Measurements from ENCODE around the gene COL27A1.

The COL27A1 gene

GRCh38 chr9:114202396-114202795 is 47.1 kb downstream of the COL27A1 start:
- Histone ChIP-seq H2AFZ (ENCODE audit: insufficient read depth, low read length, poor library complexity) (no peak overlapping the region), H3K27ac (ENCODE audit: low read depth, low read length) (no peak overlapping the region), H3K4me3 (ENCODE audit: low read depth, low read length) (no peak overlapping the region), H3K4me2 (ENCODE audit: low read length) (no peak overlapping the region), H3K4me1 (ENCODE audit: control insufficient read depth in 1 of 2, insufficient read depth in 2 of 2, low read length in 2 of 2) (peaks cover 16 to 21% of the 10 kb centered on the region in 2 experiments), H4K12ac (ENCODE audit: low read depth, low read length) (no peak overlapping the region), H2BK12ac (ENCODE audit: low read length) (no peak overlapping the region), H3K36me3 (ENCODE audit: control insufficient read depth in 1 of 2, insufficient read depth in 2 of 2, low read length in 2 of 2) (peaks cover 47 to 48% of the 10 kb centered on the region in 2 experiments), H3K14ac (ENCODE audit: low read length) (no peak overlapping the region), H3K79me2 (ENCODE audit: control insufficient read depth, insufficient read depth, low read length, poor library complexity) (no peaks in the 10 kb centered on the region), H3K27me3 (ENCODE audit: insufficient read depth, low read length) (no peaks in the 10 kb centered on the region), H3K9me3 (ENCODE audit: insufficient read depth, low read depth, low read length) (no peaks in the 10 kb centered on the region), H4K8ac (ENCODE audit: low read depth, low read length) (no peak overlapping the region), H3K9ac (ENCODE audit: low read length) (no peak overlapping the region), H2BK120ac (ENCODE audit: insufficient read depth, low read length, poor library complexity) (no peak overlapping the region), H2AK5ac (ENCODE audit: low read length) (no peak overlapping the region), H3K79me1 (ENCODE audit: low read length) (no peaks in the 10 kb centered on the region), H3K23ac (ENCODE audit: low read length) (no peak overlapping the region), H3K18ac (ENCODE audit: low read length) (no peak overlapping the region), H2BK5ac (ENCODE audit: low read depth, low read length, poor library complexity) (no peak overlapping the region), H3K4ac (ENCODE audit: low read depth, low read length) (no peak overlapping the region), H4K91ac (ENCODE audit: low read depth, low read length) (no peak overlapping the region)
- WGBS (ENCODE audit: extremely low coverage, insufficient coverage, insufficient read length), result no CpG with 5 or more reads among the region's 6 CpGs
- DNase-seq, result peak; percentile 70 to 71

- no CpG with 5 or more reads among the region's 4 CpGs for WGBS (ENCODE audit: extremely low coverage, insufficient coverage, insufficient read length)
- Histone ChIP-seq H3K27me3 (ENCODE audit: insufficient read depth, low read length) (no peaks in the 10 kb centered on the region), H3K36me3 (ENCODE audit: control insufficient read depth in 1 of 2, insufficient read depth in 2 of 2, low read length in 2 of 2) (peaks cover 44% of the 10 kb centered on the region in 2 experiments), H3K4ac (ENCODE audit: low read depth, low read length) (no peak overlapping the region), H3K9ac (ENCODE audit: low read length) (no peak overlapping the region), H2BK5ac (ENCODE audit: low read depth, low read length, poor library complexity) (no peak overlapping the region), H2AK5ac (ENCODE audit: low read length) (no peak overlapping the region), H3K4me3 (ENCODE audit: low read depth, low read length) (no peak overlapping the region), H3K79me1 (ENCODE audit: low read length) (no peaks in the 10 kb centered on the region), H3K9me3 (ENCODE audit: insufficient read depth, low read depth, low read length) (no peaks in the 10 kb centered on the region), H2BK12ac (ENCODE audit: low read length) (no peak overlapping the region), H3K4me1 (ENCODE audit: control insufficient read depth in 1 of 2, insufficient read depth in 2 of 2, low read length in 2 of 2) (peaks cover 16 to 23% of the 10 kb centered on the region in 2 experiments), H3K18ac (ENCODE audit: low read length) (no peak overlapping the region), H4K8ac (ENCODE audit: low read depth, low read length) (no peak overlapping the region), H3K4me2 (ENCODE audit: low read length) (no peak overlapping the region), H3K14ac (ENCODE audit: low read length) (no peak overlapping the region), H2BK120ac (ENCODE audit: insufficient read depth, low read length, poor library complexity) (no peak overlapping the region), H3K27ac (ENCODE audit: low read depth, low read length) (no peak overlapping the region), H3K79me2 (ENCODE audit: control insufficient read depth, insufficient read depth, low read length, poor library complexity) (no peaks in the 10 kb centered on the region), H3K23ac (ENCODE audit: low read length) (no peak overlapping the region), H4K91ac (ENCODE audit: low read depth, low read length) (no peak overlapping the region), H4K12ac (ENCODE audit: low read depth, low read length) (no peak overlapping the region), H2AFZ (ENCODE audit: insufficient read depth, low read length, poor library complexity) (no peak overlapping the region)
- DNase-seq, result no peak
Observed at GRCh38 chr9:114202849-114203248, 47.5 kb downstream of the COL27A1 start.

- no peak overlapping the region for H2AFZ ChIP-seq (ENCODE audit: insufficient read depth, low read length, poor library complexity)
- no peak overlapping the region for H2AK5ac ChIP-seq (ENCODE audit: low read length)
- H3K79me1 ChIP-seq (ENCODE audit: low read length), result no peaks in the 10 kb centered on the region
- no peak overlapping the region for H3K14ac ChIP-seq (ENCODE audit: low read length)
- H2BK12ac ChIP-seq (ENCODE audit: low read length), result no peak overlapping the region
- H3K18ac ChIP-seq (ENCODE audit: low read length), result no peak overlapping the region
- H2BK120ac ChIP-seq (ENCODE audit: insufficient read depth, low read length, poor library complexity), result no peak overlapping the region
- H3K9ac ChIP-seq (ENCODE audit: low read length), result no peak overlapping the region
- H3K36me3 ChIP-seq (ENCODE audit: control insufficient read depth in 1 of 2, insufficient read depth in 2 of 2, low read length in 2 of 2), result peaks cover 42 to 43% of the 10 kb centered on the region in 2 experiments
- H3K4me1 ChIP-seq (ENCODE audit: control insufficient read depth in 1 of 2, insufficient read depth in 2 of 2, low read length in 2 of 2), result peaks cover 16 to 23% of the 10 kb centered on the region in 2 experiments
- H3K23ac ChIP-seq (ENCODE audit: low read length), result no peak overlapping the region
- no peak overlapping the region for H3K4me2 ChIP-seq (ENCODE audit: low read length)
- no peaks in the 10 kb centered on the region for H3K27me3 ChIP-seq (ENCODE audit: insufficient read depth, low read length)
- no peak overlapping the region for H4K91ac ChIP-seq (ENCODE audit: low read depth, low read length)
- H3K9me3 ChIP-seq (ENCODE audit: insufficient read depth, low read depth, low read length), result no peaks in the 10 kb centered on the region
- no peak overlapping the region for H3K4me3 ChIP-seq (ENCODE audit: low read depth, low read length)
- no peak for DNase-seq
- H3K79me2 ChIP-seq (ENCODE audit: control insufficient read depth, insufficient read depth, low read length, poor library complexity), result no peaks in the 10 kb centered on the region
- no peak overlapping the region for H4K8ac ChIP-seq (ENCODE audit: low read depth, low read length)
- no peak overlapping the region for H3K27ac ChIP-seq (ENCODE audit: low read depth, low read length)
- H3K4ac ChIP-seq (ENCODE audit: low read depth, low read length), result no peak overlapping the region
- H4K12ac ChIP-seq (ENCODE audit: low read depth, low read length), result no peak overlapping the region
- WGBS (ENCODE audit: extremely low coverage, insufficient coverage, insufficient read length), result no CpG with 5 or more reads among the region's 11 CpGs
- H2BK5ac ChIP-seq (ENCODE audit: low read depth, low read length, poor library complexity), result no peak overlapping the region
Observed at GRCh38 chr9:114203410-114204140, 48.2 kb downstream of the COL27A1 start.

- Histone ChIP-seq H3K4me3 (ENCODE audit: low read depth, low read length) (no peak overlapping the region), H4K8ac (ENCODE audit: low read depth, low read length) (no peak overlapping the region), H4K91ac (ENCODE audit: low read depth, low read length) (no peak overlapping the region), H3K27ac (ENCODE audit: low read depth, low read length) (no peak overlapping the region), H3K14ac (ENCODE audit: low read length) (no peak overlapping the region), H3K23ac (ENCODE audit: low read length) (no peak overlapping the region), H3K27me3 (ENCODE audit: insufficient read depth, low read length) (no peaks in the 10 kb centered on the region), H2AFZ (ENCODE audit: insufficient read depth, low read length, poor library complexity) (no peak overlapping the region), H4K12ac (ENCODE audit: low read depth, low read length) (no peak overlapping the region), H2AK5ac (ENCODE audit: low read length) (no peak overlapping the region), H3K4ac (ENCODE audit: low read depth, low read length) (no peak overlapping the region), H3K4me1 (ENCODE audit: control insufficient read depth in 1 of 2, insufficient read depth in 2 of 2, low read length in 2 of 2) (peaks cover 16 to 23% of the 10 kb centered on the region in 2 experiments), H2BK120ac (ENCODE audit: insufficient read depth, low read length, poor library complexity) (no peak overlapping the region), H3K4me2 (ENCODE audit: low read length) (no peak overlapping the region), H3K79me2 (ENCODE audit: control insufficient read depth, insufficient read depth, low read length, poor library complexity) (no peaks in the 10 kb centered on the region), H3K79me1 (ENCODE audit: low read length) (no peaks in the 10 kb centered on the region), H3K36me3 (ENCODE audit: control insufficient read depth in 1 of 2, insufficient read depth in 2 of 2, low read length in 2 of 2) (peaks cover 43 to 44% of the 10 kb centered on the region in 2 experiments), H3K18ac (ENCODE audit: low read length) (no peak overlapping the region), H2BK12ac (ENCODE audit: low read length) (no peak overlapping the region), H3K9ac (ENCODE audit: low read length) (no peak overlapping the region), H3K9me3 (ENCODE audit: insufficient read depth, low read depth, low read length) (peaks cover 2% of the 10 kb centered on the region), H2BK5ac (ENCODE audit: low read depth, low read length, poor library complexity) (no peak overlapping the region)
- no peak for DNase-seq
- WGBS (ENCODE audit: extremely low coverage, insufficient coverage, insufficient read length), result no CpG with 5 or more reads among the region's 4 CpGs
Observed at GRCh38 chr9:114204265-114204664, 48.9 kb downstream of the COL27A1 start.

All from trophoblast cell (in vitro differentiated cells and primary cell).